Measurements from ENCODE around the gene S100A10. TPM values are rescaled to one million over a fixed set of nuclear protein-coding genes. Genes with fewer than 3 reads are reported as not detected.

The S100A10 gene
- 10 to 100 TPM; 11.2 to 64.0 (median 35.6) TPM for total RNA-seq

GRCh38 chr1:151993734-151994496 lies at the start of gene S100A10:
Gene S100A10, minus strand, starts transcription at chr1:151993859. Its CDS starts 7,629 bp downstream, at chr1:151986230.
- intact Hi-C loops (cut with DNase I): no loop called here
- 0 to 1% methylated on average over 1 to 50 of the region's 69 CpGs for WGBS, 2 donors
- peak within 1 kb of the TSS; percentile 34 to 58 (median 48) for H3K4me3 ChIP-seq (replicated peaks in 1 of 3)

GRCh38 chr1:152042030-152042429 lies 48.4 kb upstream of the S100A10 start:
- intact Hi-C loops (cut with DNase I): no loop called here
- Histone ChIP-seq H3K36me3 (no peaks in the 10 kb centered on the region), H3K4me1 (peaks cover 7 to 29% of the 10 kb centered on the region in 2 donors), H3K4me3 (replicated peaks in 1 of 3) (no peak overlapping the region), H3K27ac (no peak overlapping the region), H3K9me3 (no peaks in the 10 kb centered on the region), H3K27me3 (no peaks in the 10 kb centered on the region)
- no peak for TF ChIP-seq CTCF (IDR thresholded peaks at IDR 0.05)
- TF ChIP-seq POLR2A (IDR thresholded peaks at IDR 0.05): no peak
- no peak for DNase-seq
- 67 to 72% methylated on average over 1 of the region's 1 CpG for WGBS, 2 donors

More at GRCh38 chr1:151993734-151994496, at the start of gene S100A10:
- Histone ChIP-seq H3K4me1 (peaks cover 36 to 49% of the 10 kb centered on the region in 2 donors), H3K27ac (peak within 1 kb of the TSS; percentile 37 to 85 (median 79)), H3K36me3 (no peaks in the 10 kb centered on the region), H3K27me3 (no peaks in the 10 kb centered on the region), H3K9me3 (no peaks in the 10 kb centered on the region)
- peak; percentile 69 to 70 for DNase-seq
- no peak for TF ChIP-seq CTCF (IDR thresholded peaks at IDR 0.05)
- TF ChIP-seq POLR2A (IDR thresholded peaks at IDR 0.05): peak in 1 of 2 donors; percentile 66

GRCh38 chr1:152039886-152040285 lies 46.2 kb upstream of the S100A10 start:
- DNase-seq: no peak
- no peak overlapping the region for H3K4me3 ChIP-seq (replicated peaks in 1 of 3)
- no peak for TF ChIP-seq CTCF (IDR thresholded peaks at IDR 0.05)
- no peak for TF ChIP-seq POLR2A (IDR thresholded peaks at IDR 0.05)
- H3K27me3 ChIP-seq: no peaks in the 10 kb centered on the region
- H3K36me3 ChIP-seq: no peaks in the 10 kb centered on the region
- 68 to 70% methylated on average over 1 of the region's 1 CpG for WGBS, 2 donors
- peaks cover 14 to 32% of the 10 kb centered on the region in 2 donors for H3K4me1 ChIP-seq
- peak overlapping the region in 1 of 3 donors; percentile 5 for H3K27ac ChIP-seq
- H3K9me3 ChIP-seq: no peaks in the 10 kb centered on the region
- intact Hi-C loops (cut with DNase I): no loop called here

GRCh38 chr1:152039461-152039860 lies 45.8 kb upstream of the S100A10 start:
- H3K27me3 ChIP-seq: no peaks in the 10 kb centered on the region
- H3K9me3 ChIP-seq: no peaks in the 10 kb centered on the region
- TF ChIP-seq POLR2A (IDR thresholded peaks at IDR 0.05) (no peak), CTCF (IDR thresholded peaks at IDR 0.05) (no peak)
- H3K4me3 ChIP-seq (replicated peaks in 1 of 3): no peak overlapping the region
- 65 to 71% methylated on average over 1 of the region's 1 CpG for WGBS, 2 donors
- intact Hi-C loops (cut with DNase I): no loop called here
- no peak for DNase-seq
- no peaks in the 10 kb centered on the region for H3K36me3 ChIP-seq
- H3K4me1 ChIP-seq: peaks cover 16 to 33% of the 10 kb centered on the region in 2 donors
- H3K27ac ChIP-seq: peak overlapping the region in 1 of 3 donors; percentile 5

GRCh38 chr1:152038871-152039270 lies 45.2 kb upstream of the S100A10 start:
- TF ChIP-seq CTCF (IDR thresholded peaks at IDR 0.05) (no peak), POLR2A (IDR thresholded peaks at IDR 0.05) (no peak)
- no peak overlapping the region for H3K4me3 ChIP-seq (replicated peaks in 1 of 3)
- DNase-seq: no peak
- peaks cover 16 to 32% of the 10 kb centered on the region in 2 donors for H3K4me1 ChIP-seq
- H3K36me3 ChIP-seq: no peaks in the 10 kb centered on the region
- H3K9me3 ChIP-seq: no peaks in the 10 kb centered on the region
- H3K27ac ChIP-seq: no peak overlapping the region
- WGBS, 2 donors: 94 to 97% methylated on average over 10 of the region's 10 CpGs
- intact Hi-C loops (cut with DNase I): no loop called here
- no peaks in the 10 kb centered on the region for H3K27me3 ChIP-seq

Data from thyroid gland (tissue), 4 donors.